GM19035 (cell line): ENCODE data around the gene GID4.
"Not testable (repeated sequence)": the region's sequence is repeated elsewhere in the genome, so short reads cannot be mapped to it uniquely, and the experiment has no call there.

ENCODE experiments used
- ATAC-seq: cut with Tn5 transposase; IDR thresholded peaks from one replicate; pipeline ENCODE4 v1.9.1; 2021; ENCODE audit not compliant: unreplicated experiment

The GID4 gene

DNA sequence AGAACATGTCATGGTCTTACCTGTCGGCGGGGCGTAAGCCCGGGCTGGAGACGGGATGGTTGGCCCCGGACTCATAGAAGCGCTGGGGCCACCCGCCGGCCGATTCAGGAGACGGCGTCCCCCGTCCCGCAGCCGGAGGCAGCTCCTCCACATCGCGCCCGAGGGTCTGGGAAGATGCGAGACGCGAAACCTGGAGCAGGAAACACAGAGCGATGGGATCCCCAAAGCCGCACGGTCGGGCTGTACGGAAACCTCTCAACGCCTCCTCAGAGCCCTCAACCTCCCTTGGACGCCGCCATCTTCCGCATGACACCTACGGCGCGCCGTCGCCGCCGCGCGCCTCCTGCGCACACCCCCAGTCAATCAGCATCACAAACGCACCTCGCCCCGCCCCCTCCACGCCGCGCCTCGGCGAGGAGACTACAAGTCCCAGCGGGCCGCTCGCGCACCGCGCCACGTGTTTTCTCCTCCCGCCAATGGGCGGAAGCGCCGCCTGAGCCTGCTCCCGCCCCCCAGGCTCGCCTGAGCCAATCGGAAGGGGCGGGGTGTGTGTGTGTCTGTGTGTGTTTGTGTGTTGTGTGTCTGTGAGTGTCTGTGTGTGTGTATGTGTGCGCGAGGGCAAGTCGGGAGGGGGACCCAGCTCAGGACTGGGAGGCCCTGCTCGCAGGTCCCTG lies at the start of gene GID4, which contains the start of gene ATPAF2:
Gene GID4 (plus strand): TSS at position 548 of the 674 bp plus-strand sequence. CDS start 57 bp downstream, at position 605.
Gene ATPAF2 (minus strand): TSS at position 308 of the 674 bp plus-strand sequence. CDS start 155 bp downstream, at position 153.
- ATAC-seq: peak; percentile 90

DNA sequence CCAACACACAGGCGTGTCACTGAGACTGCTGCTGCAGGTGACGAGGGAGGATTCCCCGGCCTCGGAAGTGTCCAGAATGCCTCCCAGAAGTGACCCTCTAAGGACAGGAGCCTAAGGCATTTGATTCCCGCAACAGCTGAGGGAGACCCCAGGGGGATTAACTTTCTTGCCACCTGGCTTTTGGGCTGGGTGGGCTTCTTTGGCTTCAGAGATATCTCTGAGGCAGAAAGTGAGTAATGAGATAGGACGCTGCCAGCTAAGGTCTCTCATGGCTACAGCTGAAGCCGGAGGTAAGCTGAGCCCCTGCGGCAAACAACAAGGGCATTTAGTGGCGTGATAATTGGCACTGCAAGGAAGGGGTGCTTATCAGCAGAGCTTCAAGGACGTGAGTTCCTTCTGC lies 49.6 kb upstream of the GID4 start:
- ATAC-seq: no peak

DNA sequence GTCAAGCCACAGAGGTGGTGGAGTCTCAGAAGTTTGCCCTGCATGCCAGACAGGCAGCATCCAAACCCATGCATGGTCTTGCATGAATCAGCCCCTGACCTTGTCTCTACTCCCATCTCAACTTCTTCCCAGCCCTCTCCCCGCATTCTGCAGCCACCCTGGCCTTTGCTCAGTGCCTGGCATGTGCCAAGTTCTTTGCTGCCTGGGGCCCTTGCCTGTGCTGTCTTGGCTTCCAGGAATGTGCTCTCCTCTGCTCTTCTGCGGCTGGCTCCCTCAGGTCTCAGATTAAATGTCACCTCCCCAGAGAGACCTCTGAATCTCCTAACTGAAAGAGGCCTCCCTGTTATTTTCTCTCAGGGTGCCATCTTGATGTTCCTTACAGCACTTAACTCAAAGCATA lies 48.9 kb upstream of the GID4 start:
- ATAC-seq: no peak

DNA sequence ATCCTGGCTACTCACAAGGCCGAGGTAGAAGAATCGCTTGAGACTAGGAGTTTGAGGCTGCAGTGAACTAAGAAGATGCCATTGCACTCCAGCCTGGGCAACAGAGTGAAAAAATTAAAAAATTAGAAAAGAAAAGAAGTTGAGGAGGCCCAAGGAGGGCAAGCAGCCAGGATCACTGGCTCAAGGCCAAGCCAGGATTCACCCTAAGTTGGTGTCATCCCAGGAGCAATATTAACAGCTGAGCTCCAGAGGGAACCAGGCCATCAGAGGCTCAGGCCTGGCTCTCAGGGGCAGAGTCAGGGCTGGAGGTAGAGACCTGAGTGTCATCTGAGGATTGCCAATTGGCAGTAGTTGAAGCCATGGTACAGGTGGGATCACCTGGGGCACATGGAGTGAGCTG lies 45.8 kb upstream of the GID4 start:
- ATAC-seq: no peak

DNA sequence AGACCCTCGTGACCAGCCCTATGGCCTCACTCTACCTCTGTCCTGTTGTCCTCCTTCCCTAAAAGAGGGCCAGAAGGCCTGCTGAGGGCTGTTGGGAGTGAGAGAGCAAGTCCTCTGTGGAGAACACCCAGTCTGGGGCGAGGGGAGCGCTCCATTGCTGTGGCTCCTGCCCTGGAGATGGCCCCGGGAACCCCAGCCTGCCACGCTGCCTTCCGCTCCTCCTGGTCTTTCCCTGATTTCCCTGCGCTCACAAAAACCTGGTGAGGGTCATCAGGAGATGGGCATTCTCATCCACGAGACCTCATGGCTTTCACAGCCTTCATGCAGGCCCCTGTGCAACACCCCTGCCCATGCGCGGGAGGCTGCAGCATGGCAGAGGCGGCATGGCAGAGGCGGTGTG lies 45.4 kb upstream of the GID4 start:
- no peak for ATAC-seq

DNA sequence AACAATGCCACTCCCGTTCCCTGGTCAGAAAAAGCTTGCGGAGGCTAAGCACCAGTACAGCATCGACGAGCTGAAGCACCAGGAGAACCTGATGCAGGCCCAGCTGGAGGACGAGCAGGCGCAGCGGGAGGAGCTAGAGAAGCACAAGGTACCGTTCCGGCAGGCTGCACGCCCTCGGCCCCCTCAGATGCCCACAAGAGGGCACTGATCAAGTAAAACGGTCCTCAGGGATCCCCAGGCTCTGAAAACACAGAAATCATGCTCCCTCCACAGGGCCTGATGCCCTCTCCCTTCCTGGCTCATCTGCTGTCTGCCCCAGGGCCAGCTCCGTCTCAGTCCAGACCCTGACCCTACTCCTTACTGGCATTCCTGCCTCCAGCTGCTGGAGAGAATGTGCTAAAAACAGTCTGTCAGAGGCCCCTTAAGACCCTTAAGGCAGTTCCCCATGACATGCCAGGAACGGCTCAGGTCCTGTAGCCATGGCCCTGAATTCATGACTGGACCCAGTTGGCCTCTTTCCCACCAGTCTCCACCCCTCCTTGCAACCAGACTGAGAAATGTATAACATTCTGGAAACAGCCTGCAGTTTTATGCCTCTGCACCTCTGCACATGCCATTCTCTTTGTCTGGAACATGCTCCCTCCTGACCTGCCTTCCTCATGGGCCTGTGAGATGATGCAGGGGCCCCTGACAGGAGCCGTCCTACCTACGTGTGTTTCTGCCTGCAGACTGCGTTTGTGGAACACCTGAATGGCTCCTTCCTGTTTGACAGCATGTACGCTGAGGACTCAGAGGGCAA lies 44.7 kb upstream of the GID4 start:
- ATAC-seq: no peak

DNA sequence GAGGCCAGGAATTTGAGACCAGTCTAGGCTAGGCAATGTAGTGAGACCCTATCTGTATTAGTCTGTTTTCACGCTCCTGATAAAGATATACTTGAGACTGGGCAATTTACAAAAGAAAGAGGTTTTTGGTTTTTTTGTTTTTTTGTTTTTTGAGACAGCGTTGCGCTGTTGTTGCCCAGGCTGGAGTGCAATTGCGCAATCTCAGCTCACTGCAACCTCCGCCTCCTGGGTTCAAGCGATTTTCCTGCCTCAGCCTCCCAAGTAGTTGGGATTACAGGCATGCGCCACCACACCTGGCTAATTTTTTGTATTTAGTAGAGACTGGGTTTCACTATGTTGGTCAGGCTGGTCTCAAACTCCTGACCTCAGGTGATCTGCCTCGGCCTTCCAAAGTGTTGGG lies 43.3 kb upstream of the GID4 start:
- ATAC-seq: not testable (repeated sequence)

DNA sequence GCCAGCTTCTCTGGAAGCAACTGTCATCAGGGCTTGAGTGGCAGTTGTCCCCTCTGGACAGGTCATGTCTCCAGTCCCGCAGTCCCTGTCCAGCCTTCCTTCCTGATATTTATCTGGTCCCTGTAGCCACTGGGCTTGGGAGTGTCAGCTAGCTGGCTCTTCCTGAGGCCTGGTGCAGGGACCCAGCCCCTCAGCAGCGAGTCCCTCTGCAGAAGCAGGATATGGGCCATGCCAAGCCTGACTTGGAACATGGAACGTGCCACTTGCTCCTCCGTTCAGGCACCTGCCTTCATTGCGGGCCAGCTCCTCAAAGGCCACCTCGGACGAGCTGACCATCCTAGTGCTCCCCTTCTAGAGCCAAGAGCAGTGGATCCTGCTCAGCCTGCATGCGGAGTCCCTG lies 40.3 kb upstream of the GID4 start:
- ATAC-seq: no peak

DNA sequence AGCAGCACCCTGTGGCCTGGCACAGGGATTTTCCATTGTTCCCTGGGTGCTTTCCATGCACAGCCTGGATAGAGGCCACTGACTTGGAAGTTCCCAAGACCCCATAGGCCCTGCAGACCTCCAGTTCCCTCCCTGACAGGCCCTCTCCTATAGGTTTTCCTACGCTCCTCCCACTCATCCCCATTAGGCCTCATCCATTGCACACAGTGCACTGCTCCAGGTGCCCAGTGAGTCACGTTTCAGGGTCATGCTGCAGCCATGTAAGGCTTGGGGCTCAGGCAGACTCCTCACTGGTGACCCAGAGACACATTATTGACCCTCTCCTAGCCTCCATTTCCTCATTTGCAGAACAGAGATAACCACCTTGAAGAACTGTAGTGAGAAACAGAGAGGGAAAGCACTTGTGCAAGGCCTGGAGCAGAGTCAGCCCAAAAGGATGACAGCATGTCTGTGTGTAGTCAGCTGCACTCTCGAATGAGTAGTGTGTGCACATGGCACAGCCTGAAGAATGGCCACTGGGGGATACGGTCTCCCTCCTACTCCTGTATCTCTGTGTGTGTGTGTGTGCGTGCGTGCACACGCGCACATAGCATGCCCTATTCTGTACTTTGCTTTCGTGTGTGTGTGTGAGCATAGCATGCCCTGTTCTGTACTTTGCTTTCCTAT lies 39.7 kb upstream of the GID4 start:
- ATAC-seq: no peak

DNA sequence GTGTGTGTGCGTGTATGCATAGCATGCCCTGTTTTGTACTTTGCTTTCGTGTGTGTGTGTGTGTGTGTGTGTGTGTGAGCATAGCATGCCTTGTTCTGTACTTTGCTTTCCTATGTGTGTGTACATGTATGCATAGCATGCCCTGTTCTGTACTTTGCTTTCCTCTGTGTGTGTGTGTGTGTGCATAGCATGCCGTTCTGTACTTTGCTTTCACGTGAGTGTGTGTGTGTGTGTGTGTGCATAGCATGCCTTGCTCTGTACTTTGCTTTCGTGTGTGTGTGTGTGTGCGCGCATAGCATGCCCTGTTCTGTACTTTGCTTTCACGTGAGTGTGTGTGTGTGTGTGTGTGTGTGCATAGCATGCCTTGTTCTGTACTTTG lies 39.2 kb upstream of the GID4 start:
- no peak for ATAC-seq

DNA sequence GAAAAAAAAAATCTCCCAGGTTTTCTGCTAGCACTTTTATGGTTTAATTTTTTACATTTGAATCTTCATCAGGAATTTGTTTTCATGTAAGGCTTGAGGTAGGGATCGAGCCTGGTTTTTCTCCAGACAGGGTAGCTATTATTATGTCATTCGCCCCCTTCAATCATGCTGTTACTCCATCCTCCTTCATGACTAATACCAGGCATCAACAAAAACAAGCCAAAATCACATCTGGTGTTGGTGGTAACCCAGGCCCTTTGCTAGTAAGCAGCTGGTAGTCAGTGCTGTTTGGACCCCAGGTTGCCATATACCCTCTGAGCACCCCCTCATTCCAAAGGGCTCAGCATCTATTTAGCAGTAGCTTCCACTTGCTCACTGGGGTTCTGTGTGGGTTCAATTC lies 37.0 kb upstream of the GID4 start:
- ATAC-seq: no peak

DNA sequence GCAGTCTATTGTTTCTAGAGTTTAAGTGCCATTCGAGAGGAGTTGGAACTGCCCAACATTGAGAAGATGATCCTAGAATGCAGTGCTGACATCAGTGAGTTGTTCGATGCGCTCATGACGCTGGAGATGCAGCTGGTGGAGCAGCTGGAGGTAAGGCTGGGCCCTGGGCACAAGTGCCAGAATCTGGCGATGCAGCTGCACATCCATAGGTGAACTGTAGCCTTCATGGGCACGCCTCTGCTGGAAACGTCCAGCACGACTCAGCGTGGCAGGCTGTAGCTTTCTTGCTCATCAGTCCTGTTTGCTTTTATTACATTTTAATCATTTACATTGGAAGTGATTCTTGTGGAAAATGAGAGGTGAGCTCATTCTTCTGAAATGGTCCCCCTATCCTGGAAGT lies 34.9 kb upstream of the GID4 start:
- no peak for ATAC-seq

DNA sequence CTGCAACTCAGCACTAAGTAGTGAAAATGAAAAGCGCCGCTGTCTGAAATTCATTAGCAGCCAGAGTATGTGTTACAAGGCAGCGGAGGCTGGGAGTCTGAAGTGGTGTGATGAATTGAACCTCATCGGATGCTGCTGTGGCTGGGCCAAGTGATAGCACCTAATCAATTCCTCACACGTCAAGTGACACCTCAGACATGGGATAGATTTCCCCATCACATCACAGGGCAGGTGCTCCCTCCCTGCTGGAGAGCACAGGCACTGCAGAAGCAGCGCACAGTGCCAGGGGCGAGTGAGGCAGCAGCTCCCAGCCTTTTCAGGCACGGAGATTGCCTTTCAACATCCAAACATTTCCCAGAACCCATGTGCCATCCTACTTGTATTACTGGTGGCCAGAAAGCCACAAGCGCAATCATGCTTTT lies 34.3 kb upstream of the GID4 start:
- ATAC-seq: no peak

DNA sequence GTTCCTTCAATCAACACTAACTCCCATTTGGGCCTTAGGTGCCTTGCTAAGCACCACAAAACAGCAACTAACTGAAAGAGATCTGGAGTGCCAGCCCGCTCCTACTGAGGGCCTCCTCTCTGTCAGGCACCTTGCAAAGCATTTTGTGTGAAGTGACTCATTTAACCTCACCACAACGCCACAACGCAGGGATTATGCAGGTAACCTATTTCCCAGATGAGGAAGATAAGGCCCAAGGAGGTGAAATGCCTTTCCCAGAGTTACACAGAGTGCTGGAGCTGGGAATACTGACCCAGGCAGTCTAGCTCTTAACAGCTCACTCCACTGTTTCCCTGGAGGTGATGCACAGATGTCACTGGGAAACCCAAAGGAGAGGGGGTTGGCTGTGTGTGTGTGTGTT lies 33.7 kb upstream of the GID4 start:
- no peak for ATAC-seq

DNA sequence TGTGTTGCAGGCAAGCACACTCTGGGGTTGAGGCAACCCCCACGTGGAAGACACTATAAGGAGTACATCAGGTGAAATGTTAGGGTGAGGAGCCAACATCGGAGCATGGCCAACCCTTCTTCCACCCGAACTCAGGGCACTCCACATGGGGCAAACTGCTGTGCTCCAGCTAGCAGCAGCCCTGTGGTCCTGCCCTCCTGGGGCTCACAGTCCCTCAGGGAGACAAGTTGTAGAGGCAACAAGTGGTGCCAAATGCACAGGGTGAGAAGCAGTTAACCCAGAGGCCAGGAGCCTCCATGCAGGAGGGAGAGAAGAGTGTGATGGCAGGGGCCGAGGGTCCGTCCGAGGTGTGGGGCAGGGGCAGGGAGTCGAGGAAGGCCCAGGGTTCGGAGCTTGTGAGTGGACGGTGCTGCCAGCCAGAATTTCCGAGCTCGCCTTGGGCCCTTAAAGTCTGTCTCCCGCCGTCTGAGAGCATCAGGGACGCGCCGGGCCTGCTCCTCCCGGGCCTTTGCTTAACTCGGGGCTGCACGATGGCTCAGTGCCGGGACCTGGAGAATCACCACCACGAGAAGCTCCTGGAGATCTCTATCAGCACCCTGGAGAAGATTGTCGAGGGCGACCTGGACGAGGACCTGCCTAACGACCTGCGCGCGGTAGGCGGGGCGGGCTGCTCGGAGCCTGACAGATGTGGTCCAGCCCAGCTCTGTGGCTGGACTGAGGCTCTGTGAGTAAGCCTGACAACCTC lies 32.5 kb upstream of the GID4 start:
- ATAC-seq: no peak

DNA sequence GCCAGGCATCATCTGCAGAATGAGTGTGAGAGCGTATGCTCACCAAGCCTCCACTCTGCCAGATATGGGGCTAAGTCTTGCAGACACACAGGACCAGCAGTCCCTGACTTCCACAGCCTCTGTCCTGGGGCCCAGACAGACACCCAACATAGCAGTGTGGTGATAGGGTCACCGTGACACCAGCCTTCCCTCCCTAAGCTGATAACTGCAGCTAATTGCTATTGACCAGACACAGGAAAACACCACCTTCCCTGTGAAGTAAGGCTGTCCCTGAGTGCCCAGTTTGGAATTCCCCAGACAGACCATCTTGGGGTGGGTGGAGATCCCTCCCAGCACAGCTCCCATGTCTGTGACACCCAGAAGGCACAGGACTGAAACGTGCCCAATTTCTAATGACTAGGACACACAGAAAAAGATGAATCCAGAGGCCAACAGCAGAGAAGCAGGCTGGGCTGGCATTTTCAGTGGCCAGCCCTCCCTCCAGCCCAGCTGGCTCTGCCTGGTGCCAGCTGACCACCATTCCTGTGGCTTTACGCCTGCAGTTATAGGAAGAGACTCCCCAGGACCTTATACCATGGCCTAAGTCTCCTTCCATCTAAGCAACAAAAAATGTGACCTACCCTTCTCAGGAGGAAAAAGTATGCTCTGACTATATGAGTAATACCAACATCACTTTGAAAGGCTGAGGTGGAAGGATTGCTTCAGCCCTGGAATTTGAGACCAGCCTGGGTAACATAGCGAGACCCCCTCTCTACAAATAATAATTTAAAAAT lies 30.5 kb upstream of the GID4 start:
- no peak for ATAC-seq

DNA sequence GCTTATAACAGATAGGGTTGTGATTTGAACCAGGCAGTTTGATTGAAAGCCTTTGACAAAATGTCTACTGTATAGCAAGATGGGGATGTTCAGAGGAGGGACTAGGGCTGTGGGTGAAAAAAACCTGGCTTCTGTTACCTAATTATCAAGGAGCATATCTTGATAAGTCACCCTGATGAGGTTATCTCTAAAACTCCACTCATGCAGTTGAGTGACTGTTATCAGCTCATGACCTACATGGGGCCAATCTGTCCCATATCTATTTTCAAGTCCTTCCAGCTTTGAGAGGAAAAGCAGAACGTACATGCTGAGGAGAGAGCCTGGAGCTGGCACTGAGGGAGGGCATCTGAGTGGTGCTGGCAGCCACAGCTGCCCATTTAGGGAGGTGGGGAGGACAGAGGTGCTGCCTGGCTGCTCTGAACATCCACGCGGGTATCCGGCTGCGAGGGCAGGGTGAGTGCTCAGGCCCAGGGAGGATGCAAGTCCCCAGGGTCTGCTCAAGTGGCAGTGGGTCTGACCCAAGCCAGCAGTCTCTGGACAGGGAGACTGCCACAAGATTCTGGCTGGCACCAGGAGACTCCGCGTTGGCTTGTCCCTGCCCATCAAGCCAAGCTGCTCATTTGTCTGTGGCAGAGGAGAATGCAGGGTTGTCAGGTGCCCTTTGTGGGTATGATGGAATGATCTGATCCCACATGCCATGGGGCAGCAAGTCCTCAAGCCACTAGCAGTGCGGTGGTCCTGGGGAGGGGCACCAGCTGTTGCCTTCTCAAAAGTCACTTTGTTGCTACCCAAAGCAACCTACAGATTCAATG lies 29.4 kb upstream of the GID4 start:
- ATAC-seq: no peak

DNA sequence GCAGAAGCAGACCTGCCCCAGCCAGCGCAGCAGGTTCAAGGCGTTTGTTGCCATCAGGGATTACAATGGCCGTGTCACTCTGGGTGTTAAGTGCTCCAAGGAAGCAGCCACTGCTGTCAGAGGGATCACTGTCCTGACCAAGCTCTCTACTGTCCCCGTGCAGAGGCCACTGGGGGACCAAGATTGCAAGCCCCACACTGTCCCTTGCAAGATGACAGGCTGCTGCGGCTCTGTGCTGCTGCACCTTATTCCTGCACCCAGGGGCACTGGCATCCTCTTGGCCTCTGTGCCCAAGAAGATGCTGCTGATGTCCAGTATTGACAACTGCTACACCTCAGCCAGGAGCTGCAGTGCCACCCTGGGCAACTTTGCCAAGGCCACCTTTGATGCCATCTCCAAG lies 27.9 kb upstream of the GID4 start:
- ATAC-seq: no peak

DNA sequence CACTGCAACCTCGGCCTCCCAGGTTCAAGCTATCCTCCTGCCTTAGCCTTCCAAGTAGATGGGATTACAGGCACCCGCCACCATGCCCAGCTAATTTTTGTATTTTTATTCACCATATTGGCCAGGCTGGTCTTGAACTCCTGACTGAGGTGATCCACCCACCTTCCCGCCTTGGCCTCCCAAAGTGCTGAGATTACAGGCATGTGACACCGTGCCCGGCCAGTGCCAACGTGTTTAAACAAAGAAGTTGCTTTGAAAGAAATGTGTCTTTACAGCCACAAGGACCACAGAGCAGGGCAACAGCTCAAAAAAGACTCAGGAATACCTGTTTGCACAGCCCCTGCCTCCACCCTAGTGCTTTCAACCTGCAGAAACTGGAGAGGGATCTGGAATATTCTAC lies 25.2 kb upstream of the GID4 start:
- no peak for ATAC-seq

DNA sequence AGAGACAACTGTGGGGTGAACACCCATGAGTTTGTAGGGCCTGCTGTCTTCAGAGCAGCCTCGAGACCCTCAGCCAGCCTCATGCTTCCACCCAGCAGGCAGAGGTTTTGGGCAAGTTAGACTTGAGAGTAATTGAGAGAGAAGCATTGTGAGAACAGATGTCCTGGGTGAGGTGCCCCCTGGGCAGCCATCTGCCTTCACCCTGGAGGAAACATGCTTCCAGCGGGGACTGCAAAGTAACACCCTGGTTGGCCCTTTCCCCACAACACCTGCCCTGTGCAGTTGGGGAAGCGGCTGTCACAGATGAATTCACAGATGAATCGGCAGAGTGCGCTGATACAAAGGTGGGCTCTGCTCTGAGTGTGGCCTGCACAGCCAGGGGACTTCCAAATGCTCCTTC lies 23.6 kb upstream of the GID4 start:
- no peak for ATAC-seq
